HL-60 (cell line): ENCODE measurements around the gene TEX22.

ENCODE experiments used
- GABPA ChIP-seq: IDR thresholded peaks from 2 replicates; pipeline ENCODE4 v1.6.1; 2012; ENCODE audit warnings: low read depth
- POLR2AphosphoS5 ChIP-seq: IDR thresholded peaks from 2 replicates; pipeline ENCODE4 v1.6.1; 2012; ENCODE audit warnings: low read depth
- TF ChIP-seq, protein P1 (sequence below): IDR thresholded peaks from one replicate; pipeline ENCODE4 v1.5.1; 2011; ENCODE audit warnings: low read length, control low read depth, inconsistent platforms; ENCODE audit not compliant: insufficient read depth
- TF ChIP-seq, protein P2 (sequence below): IDR thresholded peaks from 2 replicates; pipeline ENCODE4 v1.6.1; 2012; ENCODE audit warnings: low read depth; ENCODE audit not compliant: insufficient replicate concordance

DNA sequence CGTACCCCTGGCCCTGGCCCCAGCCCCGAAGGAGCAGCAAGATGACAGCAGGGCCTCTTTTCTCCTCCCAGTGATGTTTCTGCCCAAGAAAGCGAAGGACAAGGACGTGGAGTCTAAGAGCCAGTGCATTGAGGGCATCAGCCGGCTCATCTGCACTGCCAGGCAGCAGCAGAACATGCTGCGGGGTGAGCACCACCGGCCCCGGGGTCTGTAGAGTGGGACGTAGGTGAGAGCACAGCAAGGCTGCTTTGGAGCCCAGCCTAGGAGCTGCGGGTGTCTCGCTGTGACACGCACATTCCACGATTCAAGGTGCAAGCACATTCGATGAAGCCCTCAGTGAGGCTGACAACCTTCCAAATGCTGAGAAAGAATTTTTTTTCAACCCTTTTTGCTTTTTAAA is 5.2 kb upstream of the TEX22 start:
- TF ChIP-seq, protein P1, sequence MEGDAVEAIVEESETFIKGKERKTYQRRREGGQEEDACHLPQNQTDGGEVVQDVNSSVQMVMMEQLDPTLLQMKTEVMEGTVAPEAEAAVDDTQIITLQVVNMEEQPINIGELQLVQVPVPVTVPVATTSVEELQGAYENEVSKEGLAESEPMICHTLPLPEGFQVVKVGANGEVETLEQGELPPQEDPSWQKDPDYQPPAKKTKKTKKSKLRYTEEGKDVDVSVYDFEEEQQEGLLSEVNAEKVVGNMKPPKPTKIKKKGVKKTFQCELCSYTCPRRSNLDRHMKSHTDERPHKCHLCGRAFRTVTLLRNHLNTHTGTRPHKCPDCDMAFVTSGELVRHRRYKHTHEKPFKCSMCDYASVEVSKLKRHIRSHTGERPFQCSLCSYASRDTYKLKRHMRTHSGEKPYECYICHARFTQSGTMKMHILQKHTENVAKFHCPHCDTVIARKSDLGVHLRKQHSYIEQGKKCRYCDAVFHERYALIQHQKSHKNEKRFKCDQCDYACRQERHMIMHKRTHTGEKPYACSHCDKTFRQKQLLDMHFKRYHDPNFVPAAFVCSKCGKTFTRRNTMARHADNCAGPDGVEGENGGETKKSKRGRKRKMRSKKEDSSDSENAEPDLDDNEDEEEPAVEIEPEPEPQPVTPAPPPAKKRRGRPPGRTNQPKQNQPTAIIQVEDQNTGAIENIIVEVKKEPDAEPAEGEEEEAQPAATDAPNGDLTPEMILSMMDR, result no peak
- no peak for TF ChIP-seq POLR2AphosphoS5
- TF ChIP-seq, protein P2, sequence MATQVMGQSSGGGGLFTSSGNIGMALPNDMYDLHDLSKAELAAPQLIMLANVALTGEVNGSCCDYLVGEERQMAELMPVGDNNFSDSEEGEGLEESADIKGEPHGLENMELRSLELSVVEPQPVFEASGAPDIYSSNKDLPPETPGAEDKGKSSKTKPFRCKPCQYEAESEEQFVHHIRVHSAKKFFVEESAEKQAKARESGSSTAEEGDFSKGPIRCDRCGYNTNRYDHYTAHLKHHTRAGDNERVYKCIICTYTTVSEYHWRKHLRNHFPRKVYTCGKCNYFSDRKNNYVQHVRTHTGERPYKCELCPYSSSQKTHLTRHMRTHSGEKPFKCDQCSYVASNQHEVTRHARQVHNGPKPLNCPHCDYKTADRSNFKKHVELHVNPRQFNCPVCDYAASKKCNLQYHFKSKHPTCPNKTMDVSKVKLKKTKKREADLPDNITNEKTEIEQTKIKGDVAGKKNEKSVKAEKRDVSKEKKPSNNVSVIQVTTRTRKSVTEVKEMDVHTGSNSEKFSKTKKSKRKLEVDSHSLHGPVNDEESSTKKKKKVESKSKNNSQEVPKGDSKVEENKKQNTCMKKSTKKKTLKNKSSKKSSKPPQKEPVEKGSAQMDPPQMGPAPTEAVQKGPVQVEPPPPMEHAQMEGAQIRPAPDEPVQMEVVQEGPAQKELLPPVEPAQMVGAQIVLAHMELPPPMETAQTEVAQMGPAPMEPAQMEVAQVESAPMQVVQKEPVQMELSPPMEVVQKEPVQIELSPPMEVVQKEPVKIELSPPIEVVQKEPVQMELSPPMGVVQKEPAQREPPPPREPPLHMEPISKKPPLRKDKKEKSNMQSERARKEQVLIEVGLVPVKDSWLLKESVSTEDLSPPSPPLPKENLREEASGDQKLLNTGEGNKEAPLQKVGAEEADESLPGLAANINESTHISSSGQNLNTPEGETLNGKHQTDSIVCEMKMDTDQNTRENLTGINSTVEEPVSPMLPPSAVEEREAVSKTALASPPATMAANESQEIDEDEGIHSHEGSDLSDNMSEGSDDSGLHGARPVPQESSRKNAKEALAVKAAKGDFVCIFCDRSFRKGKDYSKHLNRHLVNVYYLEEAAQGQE, result no peak
- TF ChIP-seq GABPA, result no peak
